Immature natural killer cell (primary cell): ENCODE results near the gene PDZRN3. TPM values are rescaled to one million over a fixed set of nuclear protein-coding genes. Genes with fewer than 3 reads are reported as not detected.
"Not testable (repeated sequence)": the region's sequence is repeated elsewhere in the genome, so short reads cannot be mapped to it uniquely, and the experiment has no call there.

Experiments used
- DNase-seq, 3 donors: peaks; one replicate each; pipeline ENCODE4 v3.0.0; 2022; ENCODE audit warnings: mixed read lengths in 1 of 3
- H3K27ac Mint-ChIP-seq, 6 donors: one replicate each; pipeline ENCODE4 v1.8.0; 2020; ENCODE audit warnings: mixed read lengths in 6 of 6, mild to moderate bottlenecking in 5 of 6, inconsistent platforms in 4 of 6, moderate library complexity in 3 of 6
- H3K27me3 Mint-ChIP-seq, 3 donors: one replicate each; pipeline ENCODE4 v1.8.0; 2020 to 2021; ENCODE audit warnings: low read depth in 3 of 3, mild to moderate bottlenecking in 3 of 3, mixed read lengths in 3 of 3, moderate library complexity in 3 of 3, inconsistent platforms in 1 of 3
- H3K36me3 Mint-ChIP-seq, 3 donors: one replicate each; pipeline ENCODE4 v1.8.0; 2020; ENCODE audit warnings: mixed read lengths in 3 of 3, inconsistent platforms in 2 of 3, mild to moderate bottlenecking in 2 of 3
- H3K4me1 Mint-ChIP-seq, 2 donors: one replicate each; pipeline ENCODE4 v1.8.0; 2020; ENCODE audit warnings: inconsistent platforms in 2 of 2, mild to moderate bottlenecking in 2 of 2, mixed read lengths in 2 of 2, moderate library complexity in 1 of 2
- H3K4me3 Mint-ChIP-seq, 5 donors: one replicate each; pipeline ENCODE4 v1.8.0; 2020; ENCODE audit warnings: mild to moderate bottlenecking in 5 of 5, mixed read lengths in 5 of 5, inconsistent platforms in 3 of 5, moderate library complexity in 3 of 5
- H3K9me3 Mint-ChIP-seq, 6 donors: one replicate each; pipeline ENCODE4 v1.8.0; 2020; ENCODE audit warnings: mild to moderate bottlenecking in 6 of 6, mixed read lengths in 6 of 6, inconsistent platforms in 4 of 6, moderate library complexity in 3 of 6
- polyA plus RNA-seq, 3 donors: library from polyadenylated mRNA; unstranded; fragments of 300-500 nt; fragmentation: Illumina TruSeq; gene quantifications; one replicate each; pipeline ENCODE4 v1.2.3, GENCODE V29; 2021

The PDZRN3 gene
- polyA plus RNA-seq, 3 donors from 2014 or later = not detected

DNA sequence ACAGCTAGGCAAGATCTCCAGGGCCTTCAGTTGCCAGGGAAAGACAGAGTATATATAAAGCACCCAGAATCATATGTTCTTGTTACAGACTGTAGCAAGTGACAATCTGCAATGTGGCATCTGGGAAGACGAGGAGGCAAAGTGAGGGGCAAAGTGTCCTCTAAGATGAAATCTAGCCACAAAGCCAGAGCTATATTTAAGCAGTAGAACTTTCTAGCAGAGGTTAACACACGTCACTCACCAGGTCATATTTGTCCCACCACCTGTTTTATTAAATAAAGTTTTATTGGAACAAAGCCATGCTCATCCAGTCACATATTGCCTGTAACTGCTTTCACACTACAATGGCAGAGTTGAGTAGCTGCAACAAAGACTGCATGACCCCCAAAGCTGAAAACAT is 51.5 kb downstream of the PDZRN3 start:
- Mint-ChIP-seq H3K4me3 (no peak overlapping the region), H3K27ac (no peak overlapping the region), H3K27me3 (peaks cover 2 to 7% (median 5%) of the 10 kb centered on the region in 3 donors), H3K9me3 (peaks cover 0 to 15% (median 10%) of the 10 kb centered on the region in 6 donors), H3K4me1 (no peaks in the 10 kb centered on the region), H3K36me3 (peaks cover 0 to 4% (median 0%) of the 10 kb centered on the region in 3 donors)
- DNase-seq = no peak

DNA sequence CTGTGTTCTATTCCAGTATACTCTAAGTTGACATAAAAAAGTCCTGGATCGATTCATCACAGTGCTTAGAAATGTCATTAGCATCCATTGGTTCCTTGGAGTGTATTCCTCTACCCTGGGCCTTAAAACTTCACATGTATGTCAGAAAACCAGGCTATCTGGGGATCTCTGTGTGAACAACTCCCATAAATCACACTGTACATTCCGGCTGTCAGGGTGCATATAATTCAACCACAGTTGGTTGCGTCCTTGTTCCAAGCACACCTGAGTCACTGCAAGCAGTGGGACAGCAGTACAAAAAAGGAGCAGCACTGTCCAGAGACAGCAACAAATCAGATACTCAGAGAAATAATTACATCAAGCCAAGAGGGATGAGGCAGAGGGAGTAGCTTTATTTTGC is 52.4 kb downstream of the PDZRN3 start:
- no peak overlapping the region for H3K27ac Mint-ChIP-seq
- no peaks in the 10 kb centered on the region for H3K4me1 Mint-ChIP-seq
- peaks cover 0 to 4% (median 0%) of the 10 kb centered on the region in 3 donors for H3K36me3 Mint-ChIP-seq
- no peak for DNase-seq
- peaks cover 0 to 14% (median 8%) of the 10 kb centered on the region in 6 donors for H3K9me3 Mint-ChIP-seq
- H3K27me3 Mint-ChIP-seq = peaks cover 2 to 7% (median 3%) of the 10 kb centered on the region in 3 donors
- no peak overlapping the region for H3K4me3 Mint-ChIP-seq

DNA sequence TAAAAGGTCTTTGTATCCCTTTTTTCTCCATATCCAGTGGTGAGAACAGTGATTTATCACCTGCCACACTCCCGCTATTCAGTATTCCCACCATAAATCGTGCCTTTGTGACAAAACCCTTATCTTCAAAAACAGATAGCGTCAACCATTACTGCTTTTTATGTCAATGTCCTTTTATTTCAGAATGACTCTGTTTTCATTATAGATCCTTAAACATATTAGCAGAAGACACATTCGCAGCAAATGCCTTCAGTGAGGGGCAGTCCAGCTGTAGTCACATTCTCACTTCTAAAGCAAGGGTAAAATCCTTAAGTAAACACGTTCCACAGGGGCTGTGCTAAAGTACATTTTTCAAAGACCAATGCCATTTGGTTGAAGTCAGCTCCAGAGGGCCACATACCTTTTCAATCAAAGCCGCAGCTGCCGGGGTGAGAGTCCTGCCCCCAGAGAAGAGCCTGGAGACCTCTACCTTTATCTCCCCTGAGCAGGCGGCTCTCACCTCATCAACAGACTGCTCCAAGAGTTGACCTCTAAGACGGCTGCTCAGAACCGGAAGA is 53.4 kb downstream of the PDZRN3 start:
- DNase-seq = no peak
- Mint-ChIP-seq H3K4me3 (no peak overlapping the region), H3K4me1 (no peaks in the 10 kb centered on the region), H3K27ac (no peak overlapping the region), H3K27me3 (peaks cover 2 to 7% (median 3%) of the 10 kb centered on the region in 3 donors), H3K36me3 (peaks cover 0 to 4% (median 0%) of the 10 kb centered on the region in 3 donors), H3K9me3 (peaks cover 0 to 12% (median 8%) of the 10 kb centered on the region in 6 donors)

- Mint-ChIP-seq H3K4me3 (no peak overlapping the region), H3K27ac (no peak overlapping the region), H3K36me3 (peaks cover 0 to 4% (median 0%) of the 10 kb centered on the region in 3 donors), H3K27me3 (peaks cover 0 to 7% (median 7%) of the 10 kb centered on the region in 3 donors), H3K9me3 (peaks cover 0 to 12% (median 10%) of the 10 kb centered on the region in 6 donors), H3K4me1 (no peaks in the 10 kb centered on the region)
- DNase-seq = no peak
These were observed 55.4 kb downstream of the PDZRN3 start for GRCh38 chr3:73569246-73569760.

DNA sequence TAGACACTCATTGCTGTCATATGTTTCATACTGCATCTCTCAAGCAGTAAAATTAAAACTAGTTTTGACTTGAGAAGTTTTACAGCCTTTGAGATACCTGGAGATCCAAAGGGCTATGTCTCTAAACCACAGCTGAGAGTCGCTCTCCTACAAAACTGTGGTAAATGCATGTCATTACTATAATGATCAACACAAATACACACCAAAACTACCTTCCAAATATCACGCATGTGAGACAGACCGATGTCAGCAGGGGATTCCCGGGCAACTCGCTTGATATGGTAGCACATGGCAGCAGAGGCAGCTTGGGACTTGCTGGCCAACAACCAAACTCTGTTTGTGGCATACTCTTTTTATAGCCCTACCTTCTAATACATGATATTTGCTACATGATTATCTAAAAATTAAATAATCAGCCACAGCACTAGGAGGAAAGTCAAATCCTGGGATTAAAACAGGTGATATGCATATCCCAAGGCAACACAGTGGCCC is 56.3 kb downstream of the PDZRN3 start:
- H3K27ac Mint-ChIP-seq = no peak overlapping the region
- no peak overlapping the region for H3K4me3 Mint-ChIP-seq
- H3K9me3 Mint-ChIP-seq = peaks cover 0 to 13% (median 10%) of the 10 kb centered on the region in 6 donors
- H3K36me3 Mint-ChIP-seq = peaks cover 0 to 4% (median 0%) of the 10 kb centered on the region in 3 donors
- no peak for DNase-seq
- H3K27me3 Mint-ChIP-seq = peaks cover 2 to 8% (median 7%) of the 10 kb centered on the region in 3 donors
- no peaks in the 10 kb centered on the region for H3K4me1 Mint-ChIP-seq

DNA sequence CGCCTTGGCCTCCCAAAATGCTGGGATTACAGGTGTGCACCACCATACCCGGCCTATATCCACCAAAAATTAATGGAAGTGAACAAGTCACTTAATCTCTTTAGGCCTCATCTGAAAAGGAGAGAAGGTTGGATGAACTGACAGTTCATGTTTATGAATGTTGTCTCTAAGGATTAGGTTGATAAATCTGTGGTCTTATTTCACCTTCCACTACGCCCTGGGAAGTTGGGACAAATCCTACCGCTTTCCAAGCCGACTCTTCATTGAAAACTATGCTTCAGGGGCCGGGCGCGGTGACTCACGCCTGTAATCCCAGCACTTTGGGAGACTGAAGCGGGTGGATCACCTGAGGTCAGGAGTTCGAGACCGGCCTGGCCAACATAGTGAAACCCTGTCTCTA is 59.4 kb downstream of the PDZRN3 start:
- H3K27ac Mint-ChIP-seq, H3K27me3 Mint-ChIP-seq, H3K4me3 Mint-ChIP-seq, H3K4me1 Mint-ChIP-seq, H3K36me3 Mint-ChIP-seq, DNase-seq: not testable (repeated sequence)
- H3K9me3 Mint-ChIP-seq = peaks cover 0 to 13% (median 1%) of the 10 kb centered on the region in 6 donors

- DNase-seq = no peak
- H3K27ac Mint-ChIP-seq = no peak overlapping the region
- H3K27me3 Mint-ChIP-seq = peaks cover 0 to 6% (median 2%) of the 10 kb centered on the region in 3 donors
- peaks cover 0 to 13% (median 0%) of the 10 kb centered on the region in 6 donors for H3K9me3 Mint-ChIP-seq
- no peak overlapping the region for H3K4me3 Mint-ChIP-seq
- no peaks in the 10 kb centered on the region for H3K36me3 Mint-ChIP-seq
- no peaks in the 10 kb centered on the region for H3K4me1 Mint-ChIP-seq
These were observed 60.7 kb downstream of the PDZRN3 start for GRCh38 chr3:73563896-73564582.

DNA sequence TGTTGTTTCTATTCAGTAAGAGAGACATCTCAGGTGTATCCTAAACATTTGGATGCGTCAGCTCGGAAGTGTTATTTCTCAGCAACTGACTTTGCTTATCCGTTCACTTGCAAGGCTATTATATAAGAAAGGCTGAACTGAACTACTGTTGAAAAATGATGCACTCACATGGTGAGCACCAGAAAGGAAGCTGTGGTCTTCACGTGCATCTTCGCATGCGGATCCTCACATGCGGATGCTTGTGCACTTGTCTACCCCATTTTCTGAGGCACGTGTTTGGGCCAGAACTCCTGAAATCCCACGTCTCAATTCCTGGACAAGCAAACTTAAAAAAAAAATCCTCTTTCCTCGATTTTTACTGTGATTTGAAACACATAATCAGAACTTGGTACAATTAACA is 63.2 kb downstream of the PDZRN3 start:
- no peak overlapping the region for H3K27ac Mint-ChIP-seq

GRCh38 chr3:73559749-73560148 is 65.0 kb downstream of the PDZRN3 start:
- Mint-ChIP-seq H3K36me3 (no peaks in the 10 kb centered on the region), H3K27me3 (peaks cover 0 to 2% (median 2%) of the 10 kb centered on the region in 3 donors), H3K9me3 (peaks cover 0 to 13% (median 0%) of the 10 kb centered on the region in 6 donors), H3K4me1 (no peaks in the 10 kb centered on the region), H3K4me3 (no peak overlapping the region), H3K27ac (no peak overlapping the region)
- no peak for DNase-seq

More for the DNA sequence above, 63.2 kb downstream of the PDZRN3 start:
- Mint-ChIP-seq H3K9me3 (peaks cover 0 to 13% (median 0%) of the 10 kb centered on the region in 6 donors), H3K27me3 (peaks cover 0 to 6% (median 2%) of the 10 kb centered on the region in 3 donors), H3K4me1 (no peaks in the 10 kb centered on the region), H3K36me3 (no peaks in the 10 kb centered on the region), H3K4me3 (no peak overlapping the region)
- DNase-seq = no peak

GRCh38 chr3:73558727-73559075 is 66.0 kb downstream of the PDZRN3 start:
- H3K36me3 Mint-ChIP-seq = no peaks in the 10 kb centered on the region

DNA sequence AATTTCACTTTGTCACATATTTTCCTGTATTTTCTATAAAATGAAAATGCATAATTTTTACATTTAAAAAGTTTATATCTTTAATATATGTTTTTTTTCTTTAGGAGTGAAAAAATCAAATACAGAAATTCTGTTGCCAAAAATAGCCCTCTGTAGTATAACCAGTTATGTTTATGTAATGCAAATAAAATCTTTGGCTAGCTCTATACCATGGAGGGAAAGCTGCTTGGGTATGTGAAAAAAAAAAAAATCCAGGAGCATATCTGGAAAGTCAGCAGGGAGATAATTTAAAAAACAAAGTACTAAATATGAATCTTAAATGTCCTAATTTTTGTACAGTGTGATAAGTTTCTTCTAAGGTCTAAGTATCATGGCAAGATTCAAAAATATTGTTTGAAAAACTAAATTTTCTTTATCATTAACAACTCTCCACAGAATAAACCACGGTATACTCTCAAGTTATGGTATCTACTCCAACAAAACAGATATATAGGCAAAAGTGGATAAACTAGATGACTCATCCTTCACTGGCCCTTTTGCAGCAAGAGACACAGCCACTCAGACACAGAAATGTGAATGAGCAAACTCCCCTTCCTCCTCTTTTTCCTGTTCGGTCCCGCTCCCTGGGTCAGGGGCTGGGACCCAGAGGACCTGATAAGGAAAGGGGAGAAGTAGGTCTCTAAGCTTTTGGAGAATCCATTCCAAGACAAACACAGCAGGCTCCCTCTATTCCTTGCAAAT is 66.6 kb downstream of the PDZRN3 start:
- Mint-ChIP-seq H3K27me3 (no peaks in the 10 kb centered on the region), H3K27ac (no peak overlapping the region), H3K9me3 (peaks cover 0 to 8% (median 0%) of the 10 kb centered on the region in 6 donors), H3K36me3 (no peaks in the 10 kb centered on the region), H3K4me3 (no peak overlapping the region), H3K4me1 (no peaks in the 10 kb centered on the region)
- DNase-seq = no peak

More at GRCh38 chr3:73558727-73559075, 66.0 kb downstream of the PDZRN3 start:
- H3K4me1 Mint-ChIP-seq = no peaks in the 10 kb centered on the region
- H3K27ac Mint-ChIP-seq = no peak overlapping the region
- no peak overlapping the region for H3K4me3 Mint-ChIP-seq
- no peak for DNase-seq
- peaks cover 0 to 2% (median 0%) of the 10 kb centered on the region in 3 donors for H3K27me3 Mint-ChIP-seq
- peaks cover 0 to 8% (median 0%) of the 10 kb centered on the region in 6 donors for H3K9me3 Mint-ChIP-seq

DNA sequence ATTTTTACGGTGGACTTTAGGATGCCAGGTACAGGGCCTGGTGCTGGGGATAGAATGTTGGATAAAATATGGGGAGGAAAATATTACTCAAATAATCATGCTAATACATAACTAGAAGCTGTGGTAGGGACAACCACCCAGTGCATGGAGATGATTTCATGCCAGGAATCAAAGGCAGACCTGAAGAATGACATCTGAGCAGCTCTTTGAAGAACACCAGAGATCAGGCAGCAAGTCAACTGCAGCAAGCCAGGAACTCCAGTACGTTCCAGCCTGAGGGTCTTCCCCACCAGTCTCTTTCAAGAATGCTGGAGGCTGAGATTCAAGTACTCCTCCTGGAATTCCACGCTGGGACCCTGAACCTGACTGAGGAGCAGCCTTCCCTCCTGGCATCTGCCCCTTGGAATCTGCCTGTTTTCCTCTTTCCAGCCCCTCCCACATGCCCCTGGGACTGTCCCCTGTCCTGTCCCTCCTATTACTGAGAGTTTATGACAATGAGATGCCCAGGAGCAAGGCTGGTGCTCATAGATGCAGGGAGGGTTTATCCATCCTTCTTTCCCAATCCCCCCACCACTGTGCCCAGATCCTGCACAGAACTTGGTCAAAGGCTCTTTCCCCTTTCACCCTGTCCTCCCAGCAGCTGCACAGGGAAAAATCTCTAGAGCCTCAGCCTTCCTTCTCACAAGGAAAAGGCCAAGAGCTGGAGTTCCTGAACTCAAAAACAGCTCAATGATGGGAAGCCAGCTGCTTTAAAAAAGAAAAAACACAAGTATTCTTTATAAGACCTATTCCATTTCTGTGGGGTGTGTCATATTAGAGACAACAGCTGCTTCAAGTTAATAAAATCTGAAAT is 68.0 kb downstream of the PDZRN3 start:
- no peak for DNase-seq
- H3K9me3 Mint-ChIP-seq = peaks cover 0 to 2% (median 0%) of the 10 kb centered on the region in 6 donors
- H3K27me3 Mint-ChIP-seq = no peaks in the 10 kb centered on the region
- no peak overlapping the region for H3K4me3 Mint-ChIP-seq
- no peaks in the 10 kb centered on the region for H3K4me1 Mint-ChIP-seq
- no peak overlapping the region for H3K27ac Mint-ChIP-seq
- no peaks in the 10 kb centered on the region for H3K36me3 Mint-ChIP-seq

GRCh38 chr3:73555076-73555475 is 69.7 kb downstream of the PDZRN3 start:
- Mint-ChIP-seq H3K36me3 (no peaks in the 10 kb centered on the region), H3K27me3 (no peaks in the 10 kb centered on the region), H3K9me3 (peaks cover 0 to 2% (median 0%) of the 10 kb centered on the region in 6 donors), H3K4me3 (no peak overlapping the region), H3K27ac (no peak overlapping the region), H3K4me1 (no peaks in the 10 kb centered on the region)
- no peak for DNase-seq
